Cortex of kidney (tissue), 1 donor: ENCODE measurements around the gene ASCL1.

Source experiments
- DNase-seq: peaks from one replicate; lab custom pipeline; 2025; lab: John Stamatoyannopoulos, UW

Gene ASCL1

DNA sequence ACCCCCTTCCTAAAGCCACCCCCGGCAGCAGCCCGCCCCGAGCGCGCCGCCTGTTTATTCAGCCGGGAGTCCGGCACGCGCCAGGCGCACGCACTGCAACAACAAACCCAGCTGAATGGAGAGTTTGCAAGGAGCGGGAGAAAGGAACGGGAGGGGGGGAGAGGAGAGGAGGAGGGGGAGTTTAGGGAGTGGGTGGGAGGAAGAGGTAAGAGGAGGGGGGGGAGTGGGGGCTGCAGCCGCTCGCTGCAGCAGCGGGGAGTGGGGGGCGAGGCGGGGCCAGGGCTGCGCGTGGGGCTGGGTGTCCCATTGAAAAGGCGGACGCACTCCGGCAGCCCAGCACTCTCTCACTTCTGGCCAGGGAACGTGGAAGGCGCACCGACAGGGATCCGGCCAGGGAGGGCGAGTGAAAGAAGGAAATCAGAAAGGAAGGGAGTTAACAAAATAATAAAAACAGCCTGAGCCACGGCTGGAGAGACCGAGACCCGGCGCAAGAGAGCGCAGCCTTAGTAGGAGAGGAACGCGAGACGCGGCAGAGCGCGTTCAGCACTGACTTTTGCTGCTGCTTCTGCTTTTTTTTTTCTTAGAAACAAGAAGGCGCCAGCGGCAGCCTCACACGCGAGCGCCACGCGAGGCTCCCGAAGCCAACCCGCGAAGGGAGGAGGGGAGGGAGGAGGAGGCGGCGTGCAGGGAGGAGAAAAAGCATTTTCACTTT is at the start of gene ASCL1:
TSS of gene ASCL1 (plus strand) at position 336 of the 712 bp plus-strand sequence. CDS start 571 bp downstream, outside the sequence.
- DNase-seq = no peak

- DNase-seq = no peak
Observed at GRCh38 chr12:102907918-102908317, 49.6 kb upstream of the ASCL1 start.

DNA sequence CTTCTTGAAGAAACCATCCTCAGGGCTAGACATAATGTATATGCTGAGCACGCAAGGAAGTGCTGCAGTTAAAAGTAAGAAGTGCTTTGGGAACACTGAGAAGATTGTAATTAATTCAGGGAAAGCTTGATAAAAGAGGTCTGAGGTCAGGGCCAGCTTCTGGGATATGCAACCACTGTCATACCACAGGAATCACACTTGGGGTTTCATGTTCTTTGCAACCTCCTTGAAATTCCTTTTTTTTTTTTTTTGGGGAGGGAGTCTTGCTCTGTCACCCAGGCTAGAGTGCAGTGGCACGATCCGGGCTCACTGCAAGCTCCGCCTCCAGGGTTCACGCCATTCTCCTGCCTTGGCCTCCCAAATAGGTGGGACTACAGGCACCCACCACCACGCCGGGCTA is 47.3 kb upstream of the ASCL1 start:
- no peak for DNase-seq

- no peak for DNase-seq
Observed at GRCh38 chr12:102910792-102911191, 46.7 kb upstream of the ASCL1 start.

- DNase-seq = no peak
Observed at GRCh38 chr12:102911320-102911719, 46.2 kb upstream of the ASCL1 start.

DNA sequence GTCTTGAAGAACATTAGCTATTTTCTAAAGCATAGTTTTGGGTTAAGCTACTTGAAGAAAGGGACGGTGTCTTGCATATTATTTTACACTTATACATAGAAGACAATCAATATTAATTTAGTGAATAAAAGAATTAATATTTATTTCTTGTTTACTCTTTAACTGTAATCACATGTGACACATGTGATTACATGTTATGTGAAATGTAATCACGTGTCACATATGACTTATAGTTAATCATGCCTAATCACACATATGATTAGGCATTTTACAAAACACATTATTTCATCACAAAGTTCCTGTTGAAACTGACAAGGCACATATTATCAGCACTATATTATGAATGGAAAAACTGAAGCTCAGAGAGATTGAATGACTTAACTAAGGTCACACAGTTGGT is 45.2 kb upstream of the ASCL1 start:
- no peak for DNase-seq

- no peak for DNase-seq
Observed at GRCh38 chr12:102913453-102914226, 43.8 kb upstream of the ASCL1 start.

DNA sequence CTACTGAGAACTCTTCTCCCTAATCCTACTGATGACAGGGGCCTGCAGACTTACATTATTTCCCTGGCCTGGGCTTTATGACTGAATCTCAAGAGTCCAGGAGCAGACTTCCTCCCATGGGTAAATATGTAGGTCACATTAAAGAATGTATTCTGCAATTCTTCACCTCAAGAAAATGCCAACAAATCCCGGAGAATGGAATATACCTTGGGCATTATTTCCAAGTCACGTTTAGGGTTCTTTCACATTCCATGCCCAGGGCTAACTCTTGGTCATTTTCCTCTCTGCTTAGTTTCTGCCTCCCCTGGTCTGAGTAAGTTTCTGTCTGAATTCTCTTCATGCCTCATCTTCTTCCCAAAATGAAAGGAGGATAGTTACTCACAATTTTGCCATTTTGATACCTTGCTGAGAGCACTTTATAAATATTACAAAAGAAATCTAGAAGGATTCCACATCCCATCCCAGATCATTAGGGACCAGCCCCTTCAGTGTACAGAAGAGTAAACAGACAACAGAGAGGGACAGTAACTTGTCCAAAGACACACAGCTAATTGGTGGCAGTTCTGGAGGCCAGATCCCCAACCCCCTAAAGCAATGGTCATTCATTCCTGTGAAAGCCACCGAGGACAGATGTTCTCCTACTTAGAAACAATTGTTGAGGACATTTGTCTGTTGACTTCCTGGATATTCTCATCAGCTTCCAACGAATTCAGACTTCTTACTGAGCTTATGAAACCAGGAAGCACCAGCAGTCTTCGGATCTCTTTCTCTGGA is 41.0 kb upstream of the ASCL1 start:
- DNase-seq = no peak

GRCh38 chr12:102917026-102917787 is 40.3 kb upstream of the ASCL1 start, which contains the start of gene PAH:
Gene PAH, minus strand, starts transcription at chr12:102917244. Its CDS starts 114 bp downstream, at chr12:102917130.
- peak; percentile 6 for DNase-seq

DNA sequence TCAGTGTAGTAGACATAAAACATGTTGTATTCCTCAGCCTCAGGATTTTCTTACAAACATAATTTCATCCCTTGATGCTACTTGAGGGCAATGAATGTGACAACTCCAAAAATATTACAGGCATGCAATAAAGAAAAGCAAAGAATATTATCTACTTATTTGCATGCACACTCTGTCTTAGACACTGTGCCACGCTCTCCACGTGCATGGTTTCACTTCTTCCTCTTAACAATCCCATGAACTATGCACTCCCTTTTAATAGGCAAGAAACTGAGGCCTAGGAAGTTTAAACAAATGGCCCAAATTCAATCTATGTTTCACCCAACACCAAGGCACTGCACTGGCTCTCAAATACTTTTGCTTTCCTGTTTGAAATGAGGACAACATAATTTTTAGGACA is 38.6 kb upstream of the ASCL1 start:
- DNase-seq = no peak

GRCh38 chr12:102920271-102920670 is 37.2 kb upstream of the ASCL1 start:
- DNase-seq = no peak

DNA sequence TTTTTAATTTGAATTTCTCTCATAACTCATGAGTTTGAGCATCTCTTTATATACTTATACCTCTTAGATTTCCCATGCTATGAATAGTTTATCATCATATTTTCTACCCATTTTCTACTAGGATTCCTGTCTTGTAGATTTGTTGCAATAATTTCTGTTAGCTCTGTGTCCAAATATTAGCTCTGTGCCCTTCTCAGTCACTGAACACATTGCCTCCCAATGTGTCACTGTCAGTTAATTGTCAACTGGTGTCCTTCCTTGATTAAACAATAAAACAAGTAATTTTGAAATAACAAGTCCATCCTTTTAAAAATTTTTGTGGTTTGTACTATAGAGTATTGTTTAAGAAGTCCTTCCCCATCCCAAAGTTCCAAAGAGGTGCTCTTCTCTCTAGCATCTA is 36.2 kb upstream of the ASCL1 start:
- no peak for DNase-seq

DNA sequence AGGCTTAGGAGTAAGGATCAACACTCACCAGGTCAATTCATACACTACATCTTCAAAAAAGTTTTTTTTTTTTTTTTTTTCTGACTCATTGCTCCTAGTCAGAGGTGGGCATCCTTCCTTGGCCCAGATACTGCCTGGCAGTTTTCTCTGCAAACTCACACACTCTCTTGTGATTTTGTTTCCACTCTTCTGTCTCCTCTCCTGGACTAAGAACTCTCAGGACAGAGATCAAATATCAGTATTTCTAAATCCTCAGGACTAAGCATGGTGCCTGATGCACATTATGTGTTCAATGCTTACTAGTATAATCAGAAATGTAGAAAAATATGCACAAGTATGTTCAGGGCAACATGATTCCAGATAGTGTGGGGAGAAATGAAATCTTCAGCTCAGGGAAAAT is 30.3 kb upstream of the ASCL1 start:
- DNase-seq = no peak

DNA sequence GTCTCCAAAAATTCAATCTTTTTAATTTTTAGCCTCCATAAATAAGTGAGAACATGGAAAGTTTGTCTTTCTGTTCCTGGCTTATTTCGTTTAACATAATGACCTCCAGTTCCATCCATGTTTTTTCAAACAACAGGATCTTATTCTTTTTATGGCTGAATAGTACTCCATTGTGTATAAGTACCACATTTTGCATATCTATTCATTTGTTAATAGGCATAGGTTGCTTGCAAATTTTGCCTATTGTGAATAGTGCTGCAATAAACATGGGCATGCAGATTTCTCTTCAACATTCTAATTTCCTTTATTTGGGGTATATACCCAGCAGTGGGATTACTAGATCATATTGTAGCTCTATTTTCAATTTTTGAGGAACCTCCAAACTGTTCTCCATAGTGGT is 24.3 kb upstream of the ASCL1 start:
- DNase-seq = no peak

DNA sequence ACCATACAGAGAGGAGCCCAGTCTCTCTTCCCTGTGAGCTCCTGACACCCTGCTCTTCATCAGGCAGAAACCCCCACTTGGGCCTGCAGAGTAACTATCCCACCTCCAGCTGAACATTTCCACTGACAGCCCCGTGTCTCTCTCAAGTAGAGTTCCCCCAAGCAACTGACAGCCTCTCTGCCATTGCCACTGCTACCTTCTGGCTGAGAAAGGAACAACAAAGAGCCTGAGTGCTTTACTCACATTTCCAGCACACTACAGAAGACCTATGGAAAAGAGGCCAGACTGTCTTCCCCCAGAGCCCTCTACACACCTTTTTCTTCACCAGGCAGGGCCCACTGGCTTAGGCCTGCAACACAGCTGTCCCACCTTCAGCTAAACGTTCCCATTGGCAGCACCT is 18.4 kb upstream of the ASCL1 start:
- DNase-seq = no peak

DNA sequence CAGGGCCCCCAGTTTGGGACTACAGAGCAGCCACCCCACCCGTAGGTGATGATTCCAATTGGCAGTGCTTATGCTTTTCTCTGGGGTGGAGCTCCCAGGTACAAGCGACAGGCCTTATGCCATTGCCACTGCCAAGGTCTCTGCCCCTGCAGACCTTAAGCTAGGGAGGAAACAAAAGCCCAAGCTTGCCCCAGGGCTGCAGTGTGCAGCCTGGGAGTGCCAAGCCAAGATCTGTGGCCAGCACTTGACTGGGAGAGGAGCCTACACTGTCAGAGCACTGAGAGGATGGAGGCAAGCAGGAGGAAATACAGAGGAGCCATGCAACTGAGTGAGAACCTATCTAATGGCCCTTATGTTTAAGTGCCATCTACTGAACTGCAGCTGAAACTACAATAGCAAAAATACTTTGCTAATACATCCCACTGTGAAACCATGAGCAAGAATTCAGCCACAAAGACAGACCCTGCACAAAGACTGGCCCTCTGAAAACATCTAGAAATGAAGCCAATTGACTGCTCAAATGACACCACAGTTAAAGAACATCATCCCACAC is 17.7 kb upstream of the ASCL1 start:
- DNase-seq = no peak

- DNase-seq = no peak
Observed at GRCh38 chr12:102946042-102946441, 11.4 kb upstream of the ASCL1 start.

- no peak for DNase-seq
Observed at GRCh38 chr12:102948941-102949352, 8.5 kb upstream of the ASCL1 start.

DNA sequence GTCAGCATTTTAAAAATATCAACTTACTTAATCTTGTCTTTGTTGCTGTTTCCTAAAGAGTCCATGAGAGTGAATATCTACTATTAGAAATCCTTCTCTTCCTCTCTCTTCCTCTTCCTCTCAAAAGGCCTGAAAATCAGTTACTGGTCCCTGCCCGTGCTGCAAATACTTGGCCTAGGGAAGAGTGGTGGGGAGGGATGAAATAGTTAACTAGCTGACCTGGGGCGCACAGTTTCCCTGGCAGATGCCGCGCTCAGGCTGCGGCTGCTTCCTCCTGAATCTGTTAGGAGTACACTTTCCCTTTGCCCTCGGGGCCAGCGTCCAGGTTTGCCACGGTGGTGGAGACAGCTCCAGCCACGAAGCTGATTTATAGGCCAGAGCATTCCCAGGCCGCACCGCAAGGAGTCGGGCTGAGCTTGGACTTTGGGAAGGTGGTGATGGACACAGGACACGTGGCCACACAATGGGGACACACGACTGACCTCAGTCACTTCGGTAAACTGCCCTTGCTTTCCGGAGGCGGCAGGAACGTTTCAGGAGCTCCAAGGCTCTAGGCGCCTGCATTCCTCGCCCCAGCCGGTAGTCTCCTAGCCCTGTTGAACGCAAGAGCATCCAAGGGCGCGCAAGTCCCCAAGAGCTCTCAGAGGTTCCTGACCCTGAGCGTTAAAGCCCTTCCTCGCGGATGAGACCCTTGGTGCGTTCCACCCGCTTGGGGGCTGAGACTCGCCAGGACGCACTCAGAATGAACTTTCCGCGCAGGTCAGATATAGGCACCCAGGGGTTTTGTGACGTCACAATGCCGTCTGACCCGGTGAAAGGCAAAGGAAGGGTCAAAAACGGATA is 7.1 kb upstream of the ASCL1 start:
- DNase-seq = no peak

DNA sequence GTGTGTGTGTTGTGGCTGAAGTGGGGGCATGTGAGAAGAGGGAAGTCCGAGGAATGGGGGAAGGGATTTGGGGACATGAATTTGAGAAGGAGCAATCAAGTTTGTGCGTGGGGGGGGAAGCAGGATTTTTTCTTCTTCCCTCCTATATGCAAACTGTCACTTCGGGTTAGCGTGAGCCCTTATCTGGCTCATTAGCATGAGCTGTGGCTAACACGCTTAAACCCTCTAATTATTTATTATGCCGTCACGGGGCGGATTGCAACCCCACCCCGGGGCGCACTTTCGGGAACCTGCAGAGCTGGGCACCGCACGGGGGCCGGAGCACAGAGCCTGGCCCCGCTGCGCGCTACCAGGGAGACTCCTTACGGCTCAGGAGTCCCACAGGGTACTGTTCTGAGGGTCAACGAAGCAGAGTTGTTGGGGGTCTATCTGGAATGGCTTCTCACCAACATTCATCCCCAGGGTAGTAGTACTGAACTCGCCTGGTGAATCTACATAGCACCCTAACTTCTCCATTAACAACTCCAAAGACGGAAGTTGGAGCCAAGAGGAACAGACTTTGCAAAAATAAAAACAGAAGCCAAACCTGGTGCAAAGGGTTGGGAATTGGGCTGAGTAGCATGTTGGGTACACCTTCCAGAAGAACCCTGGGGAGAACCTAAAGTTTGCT is 6.4 kb upstream of the ASCL1 start:
- no peak for DNase-seq
